LNCaP clone FGC (cell line): Measurements from ENCODE around the gene STXBP3.

Source experiments
- DNase-seq: peaks from one replicate; pipeline ENCODE4 v3.0.0-alpha.2; 2011; ENCODE audit warnings: low read depth
- H3K4me3 ChIP-seq: 2 replicates; pipeline ENCODE4 v1.5.1; 2011; ENCODE audit warnings: mild to moderate bottlenecking, low read depth, low read length, control low read depth
- TF ChIP-seq, protein P1 (sequence below): IDR thresholded peaks from 2 replicates; pipeline ENCODE4 v1.5.1; 2012; ENCODE audit warnings: mild to moderate bottlenecking; ENCODE audit not compliant: control insufficient read depth, insufficient read depth; ENCODE audit errors: extremely low read depth

The STXBP3 gene

DNA sequence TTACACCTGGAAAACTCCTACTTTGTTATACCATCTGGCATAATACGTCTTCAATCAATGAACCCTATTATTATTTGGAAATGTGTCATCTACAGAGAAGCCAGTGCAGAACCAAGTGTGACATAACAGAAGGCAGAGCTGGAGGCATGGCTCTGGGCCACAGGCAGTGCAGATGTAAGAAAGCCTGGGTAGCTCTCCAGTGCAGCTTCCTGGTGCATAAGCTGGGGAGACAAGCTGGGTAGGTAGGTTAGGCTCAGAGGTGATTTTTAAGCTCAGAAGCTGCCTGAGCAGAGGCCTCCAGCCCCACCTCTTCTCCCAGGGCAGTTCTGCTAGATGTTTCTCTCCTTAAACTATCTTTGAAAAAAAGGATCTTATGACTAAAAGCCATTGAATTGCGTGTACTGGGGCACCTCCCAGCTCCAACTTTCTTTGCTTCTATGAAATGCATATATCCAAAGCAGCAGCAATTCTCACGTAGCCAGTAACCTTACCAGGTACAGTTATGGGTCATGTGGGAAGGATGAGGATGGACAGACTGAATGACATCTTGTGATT, 79.7 kb downstream of the STXBP3 start:
- H3K4me3 ChIP-seq: no peak overlapping the region
- no peak for DNase-seq
- TF ChIP-seq, protein P1, sequence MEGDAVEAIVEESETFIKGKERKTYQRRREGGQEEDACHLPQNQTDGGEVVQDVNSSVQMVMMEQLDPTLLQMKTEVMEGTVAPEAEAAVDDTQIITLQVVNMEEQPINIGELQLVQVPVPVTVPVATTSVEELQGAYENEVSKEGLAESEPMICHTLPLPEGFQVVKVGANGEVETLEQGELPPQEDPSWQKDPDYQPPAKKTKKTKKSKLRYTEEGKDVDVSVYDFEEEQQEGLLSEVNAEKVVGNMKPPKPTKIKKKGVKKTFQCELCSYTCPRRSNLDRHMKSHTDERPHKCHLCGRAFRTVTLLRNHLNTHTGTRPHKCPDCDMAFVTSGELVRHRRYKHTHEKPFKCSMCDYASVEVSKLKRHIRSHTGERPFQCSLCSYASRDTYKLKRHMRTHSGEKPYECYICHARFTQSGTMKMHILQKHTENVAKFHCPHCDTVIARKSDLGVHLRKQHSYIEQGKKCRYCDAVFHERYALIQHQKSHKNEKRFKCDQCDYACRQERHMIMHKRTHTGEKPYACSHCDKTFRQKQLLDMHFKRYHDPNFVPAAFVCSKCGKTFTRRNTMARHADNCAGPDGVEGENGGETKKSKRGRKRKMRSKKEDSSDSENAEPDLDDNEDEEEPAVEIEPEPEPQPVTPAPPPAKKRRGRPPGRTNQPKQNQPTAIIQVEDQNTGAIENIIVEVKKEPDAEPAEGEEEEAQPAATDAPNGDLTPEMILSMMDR: no peak

DNA sequence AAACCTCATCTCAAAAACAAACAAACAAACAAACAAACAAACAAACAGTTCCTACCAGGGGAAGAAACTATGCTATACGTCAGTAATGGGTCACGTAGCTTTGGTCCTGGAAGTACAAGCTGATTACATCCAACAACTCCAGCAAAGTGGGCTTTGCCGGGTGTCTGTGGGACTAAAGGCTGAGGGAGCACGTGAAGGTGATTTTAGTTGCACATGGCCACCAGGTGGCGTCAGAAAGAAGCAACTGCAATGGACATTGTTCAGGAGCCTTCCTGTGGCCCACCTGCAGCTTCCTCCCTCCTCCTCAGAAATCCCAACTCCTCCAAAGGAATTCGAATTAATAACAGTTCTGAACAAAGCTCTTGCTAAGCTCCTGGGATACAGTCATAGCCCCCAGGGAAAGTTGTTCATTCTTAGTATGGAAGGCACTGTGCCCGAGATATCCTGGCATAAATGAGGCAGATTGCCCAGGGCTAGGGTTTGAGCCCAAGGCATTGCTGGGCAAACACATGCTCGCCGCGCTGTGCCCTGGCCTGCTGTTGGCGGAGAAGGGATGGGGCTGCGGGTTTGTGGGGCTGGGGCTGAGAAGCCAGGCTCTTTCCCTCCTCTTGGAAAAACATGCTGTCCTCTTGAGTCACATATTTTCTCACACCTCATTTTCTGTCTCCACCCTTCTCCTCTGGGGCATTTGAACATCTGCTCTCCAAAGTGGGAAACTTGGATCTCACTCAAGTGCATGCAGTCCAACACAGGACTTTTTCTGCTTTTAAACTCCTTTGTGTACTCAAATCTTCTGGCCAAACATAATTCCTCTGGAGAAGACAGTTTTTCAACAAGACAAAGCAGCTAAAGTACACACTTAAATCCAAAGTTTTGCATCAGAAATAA, 81.8 kb downstream of the STXBP3 start:
- TF ChIP-seq, protein P1: peak; percentile 83
- peak; percentile 44 for DNase-seq
- no peak overlapping the region for H3K4me3 ChIP-seq

DNA sequence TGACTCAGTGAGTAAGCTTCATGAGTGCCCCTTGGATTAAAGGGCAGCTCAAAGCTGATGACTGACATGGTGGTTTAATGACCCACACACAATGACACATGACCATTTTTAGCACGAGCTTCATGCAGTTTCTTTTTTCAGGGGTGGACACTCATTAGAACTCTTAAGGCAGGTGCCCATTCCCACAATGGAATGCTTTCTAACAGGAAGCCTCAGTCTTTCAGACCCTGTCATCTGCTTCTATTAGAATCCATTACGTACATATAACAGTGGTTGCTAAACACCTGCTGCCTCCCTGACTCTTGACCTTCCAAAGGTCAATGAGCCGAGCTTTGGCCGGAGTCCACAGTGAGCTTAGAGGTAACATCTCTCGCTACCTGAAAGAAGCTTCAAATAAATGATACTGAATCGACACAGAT, 83.0 kb downstream of the STXBP3 start:
- H3K4me3 ChIP-seq: no peak overlapping the region
- no peak for DNase-seq
- TF ChIP-seq, protein P1: no peak

DNA sequence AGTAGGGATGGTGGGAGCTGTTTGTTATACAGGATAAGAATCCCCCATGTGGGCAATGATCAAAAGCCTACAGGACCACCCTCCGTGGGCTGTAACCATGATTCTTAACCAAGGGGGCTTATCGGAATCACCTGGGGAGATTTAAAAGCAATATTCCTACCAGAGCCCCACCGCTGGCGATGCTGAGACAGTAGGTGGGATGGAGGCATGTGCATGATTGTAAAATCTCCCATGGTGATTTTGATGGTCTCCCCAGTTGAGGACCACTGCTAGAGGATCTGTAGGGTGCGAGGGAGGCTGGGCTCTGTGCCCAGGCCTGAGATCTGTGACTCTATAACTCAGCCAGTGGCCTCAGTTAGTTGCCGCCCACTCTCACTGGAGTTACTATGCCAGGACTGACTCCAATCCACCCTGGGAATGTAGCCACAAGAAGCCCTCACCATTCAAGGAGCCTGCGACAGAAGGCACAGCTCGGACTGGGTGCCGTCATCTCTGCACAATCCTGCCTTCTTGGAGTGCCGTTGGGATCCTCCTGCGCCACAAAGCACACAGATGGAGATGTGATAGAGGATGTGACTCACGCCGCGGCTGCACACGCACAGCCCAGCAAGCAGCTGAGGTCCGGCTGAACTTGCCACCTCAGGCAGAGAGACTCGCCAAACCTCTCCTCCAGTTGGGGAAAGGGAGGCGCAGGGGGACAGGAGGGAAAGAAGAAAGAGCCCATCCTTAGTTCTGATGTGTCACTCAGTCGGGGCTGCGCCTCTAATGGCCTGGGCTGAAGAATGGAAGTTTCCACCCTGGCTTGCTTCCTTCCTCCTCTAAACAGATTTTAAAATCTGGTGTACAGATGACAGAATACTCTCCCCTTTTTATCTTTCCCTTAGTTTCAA, 83.9 kb downstream of the STXBP3 start:
- TF ChIP-seq, protein P1: no peak
- H3K4me3 ChIP-seq: no peak overlapping the region
- DNase-seq: no peak

DNA sequence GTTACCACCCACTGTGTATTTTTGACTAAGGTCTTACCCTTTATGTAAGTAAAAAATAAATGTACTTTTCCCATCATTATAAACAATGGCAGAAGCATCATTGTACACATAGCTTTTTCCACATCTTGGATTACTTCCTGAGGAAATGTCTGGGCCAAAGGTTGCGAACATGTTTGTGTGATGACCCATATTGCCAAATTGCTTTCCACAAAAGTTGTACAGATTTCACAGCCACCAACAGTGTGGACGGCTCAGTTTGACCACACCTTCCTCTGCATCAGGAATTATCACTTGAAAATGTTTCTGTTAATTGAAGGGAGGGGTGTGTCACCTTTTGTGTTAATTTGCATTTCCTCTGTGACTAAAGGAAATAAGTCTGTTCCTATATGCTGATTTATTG, 84.8 kb downstream of the STXBP3 start:
- DNase-seq: no peak
- TF ChIP-seq, protein P1: no peak
- no peak overlapping the region for H3K4me3 ChIP-seq

DNA sequence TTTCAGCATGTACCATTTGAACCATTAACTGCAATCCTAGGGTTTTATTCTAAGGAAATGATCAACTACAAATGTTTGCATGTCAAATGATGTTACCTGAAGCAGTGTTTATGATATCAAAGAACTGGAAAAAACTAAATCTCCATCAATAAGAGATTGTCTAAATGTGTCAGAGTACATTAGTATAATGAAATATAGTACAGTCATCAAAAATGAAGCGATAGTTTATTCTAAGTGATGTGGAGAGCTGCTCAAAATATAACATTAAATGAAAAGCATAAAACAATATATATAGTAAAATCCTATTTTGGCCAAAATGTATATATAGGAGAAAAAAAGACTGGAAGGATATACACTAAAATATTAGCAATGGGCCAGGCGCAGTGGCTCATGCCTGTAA, 86.5 kb downstream of the STXBP3 start:
- TF ChIP-seq, protein P1: no peak
- no peak for DNase-seq
- H3K4me3 ChIP-seq: no peak overlapping the region
